ENCODE measurements around the gene POLL. TPM values are rescaled to one million over a fixed set of nuclear protein-coding genes. Genes with fewer than 3 reads are reported as not detected.

Gene POLL
- total and polyA plus RNA-seq, 2 donors (not counting 3 experiments of a cell fraction or from before 2014, with no cell fraction given), result 34.3 to 42.3 TPM

DNA sequence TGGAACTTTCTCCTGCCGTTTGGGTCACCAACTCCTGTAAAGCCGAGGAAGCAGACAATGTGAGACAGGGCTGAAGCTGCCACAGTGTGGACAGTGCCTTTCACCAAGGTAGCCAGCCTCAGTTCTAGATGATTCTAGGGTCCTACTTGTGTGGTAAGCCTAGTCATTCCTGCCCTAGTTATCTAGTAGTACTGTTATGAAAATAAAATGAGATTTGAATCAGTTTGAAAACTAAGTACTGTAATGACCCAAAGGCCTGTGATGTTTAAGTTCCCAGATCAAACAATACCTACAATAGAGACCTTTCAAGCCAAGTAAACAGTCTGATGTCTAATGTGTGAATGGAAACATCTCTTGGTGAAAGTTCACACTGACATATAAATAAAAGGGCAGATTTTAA, 37.1 kb downstream of the POLL start:
- dilution Hi-C loops (cut with MboI; ENCODE audit: extremely low pct_ligation_motif_present, low sequenced_read_pairs) (no loop called here), intact Hi-C loops (cut with micrococcal nuclease) (no loop called here)
- DNase-seq (ENCODE audit: low read depth, low spot score) (no peak), FAIRE-seq (no peak)
- no peak overlapping the region for H3K27ac ChIP-seq (ENCODE audit: insufficient read depth, low read depth, low read length)
- H3K9ac ChIP-seq (replicated peaks; ENCODE audit: extremely low read depth, insufficient read depth, low read length), result no peak overlapping the region
- H3K9me1 ChIP-seq (replicated peaks; ENCODE audit: control insufficient read depth, extremely low read depth, insufficient read depth, low read length), result no peaks in the 10 kb centered on the region
- no peaks in the 10 kb centered on the region for H3K4me1 ChIP-seq (ENCODE audit: control insufficient read depth, extremely low read depth, insufficient read depth, low read length)
- H3K4me2 ChIP-seq (ENCODE audit: insufficient read depth, low read length), result no peak overlapping the region
- H3K9me3 ChIP-seq (replicated peaks; ENCODE audit: control insufficient read depth, insufficient read depth, low read length), result no peaks in the 10 kb centered on the region
- POLR2A ChIA-PET, result no interaction called here
- no peak overlapping the region for H2AFZ ChIP-seq (ENCODE audit: low read depth, low read length)
- no peak overlapping the region for H3K4me3 ChIP-seq (replicated peaks in 1 of 3; ENCODE audit: insufficient read depth in 1 of 3, low read depth in 1 of 3, low read length in 3 of 3)
- no TSS peak for BruUV-seq (replicated peaks)
- peaks cover 2 to 3% of the 10 kb centered on the region in 2 experiments for H3K36me3 ChIP-seq (ENCODE audit: control insufficient read depth in 2 of 2, extremely low read depth in 1 of 2, insufficient read depth in 2 of 2, low read length in 2 of 2)
- H3K27me3 ChIP-seq (ENCODE audit: control insufficient read depth in 2 of 2, insufficient read depth in 2 of 2, low read length in 2 of 2), result no peaks in the 10 kb centered on the region
- TF ChIP-seq EZH2 (IDR thresholded peaks at IDR 0.05; ENCODE audit: borderline replicate concordance, low read depth, low read length, severe bottlenecking), result no peak
- no peak for TF ChIP-seq POLR2A (IDR thresholded peaks at IDR 0.05; ENCODE audit: low read depth, low read length)
- no peak for TF ChIP-seq FOS (IDR thresholded peaks at IDR 0.05; ENCODE audit: borderline replicate concordance, insufficient read depth, low read length)
- no peak for TF ChIP-seq GATA2 (IDR thresholded peaks at IDR 0.05; ENCODE audit: insufficient read depth, insufficient read length, low read depth, low read length)
- no peak for TF ChIP-seq JUN (IDR thresholded peaks at IDR 0.05; ENCODE audit: borderline replicate concordance, insufficient read depth, insufficient read length, low read depth)
- TF ChIP-seq, protein P1, sequence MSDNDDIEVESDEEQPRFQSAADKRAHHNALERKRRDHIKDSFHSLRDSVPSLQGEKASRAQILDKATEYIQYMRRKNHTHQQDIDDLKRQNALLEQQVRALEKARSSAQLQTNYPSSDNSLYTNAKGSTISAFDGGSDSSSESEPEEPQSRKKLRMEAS (IDR thresholded peaks at IDR 0.05; ENCODE audit: insufficient read depth, insufficient read length), result no peak
- no peak for TF ChIP-seq POLR2AphosphoS5 (IDR thresholded peaks at IDR 0.05; ENCODE audit: insufficient read depth, low read depth, low read length)
- TF ChIP-seq, protein P2, sequence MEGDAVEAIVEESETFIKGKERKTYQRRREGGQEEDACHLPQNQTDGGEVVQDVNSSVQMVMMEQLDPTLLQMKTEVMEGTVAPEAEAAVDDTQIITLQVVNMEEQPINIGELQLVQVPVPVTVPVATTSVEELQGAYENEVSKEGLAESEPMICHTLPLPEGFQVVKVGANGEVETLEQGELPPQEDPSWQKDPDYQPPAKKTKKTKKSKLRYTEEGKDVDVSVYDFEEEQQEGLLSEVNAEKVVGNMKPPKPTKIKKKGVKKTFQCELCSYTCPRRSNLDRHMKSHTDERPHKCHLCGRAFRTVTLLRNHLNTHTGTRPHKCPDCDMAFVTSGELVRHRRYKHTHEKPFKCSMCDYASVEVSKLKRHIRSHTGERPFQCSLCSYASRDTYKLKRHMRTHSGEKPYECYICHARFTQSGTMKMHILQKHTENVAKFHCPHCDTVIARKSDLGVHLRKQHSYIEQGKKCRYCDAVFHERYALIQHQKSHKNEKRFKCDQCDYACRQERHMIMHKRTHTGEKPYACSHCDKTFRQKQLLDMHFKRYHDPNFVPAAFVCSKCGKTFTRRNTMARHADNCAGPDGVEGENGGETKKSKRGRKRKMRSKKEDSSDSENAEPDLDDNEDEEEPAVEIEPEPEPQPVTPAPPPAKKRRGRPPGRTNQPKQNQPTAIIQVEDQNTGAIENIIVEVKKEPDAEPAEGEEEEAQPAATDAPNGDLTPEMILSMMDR (IDR thresholded peaks at IDR 0.05; ENCODE audit: extremely low read depth in 1 of 2, insufficient read depth in 1 of 2, low read depth in 1 of 2, low read length in 2 of 2), result no peak
- no peak for TF ChIP-seq MYC (IDR thresholded peaks at IDR 0.05; ENCODE audit: low read depth, low read length)
- H4K20me1 ChIP-seq (replicated peaks; ENCODE audit: control insufficient read depth, extremely low read depth, insufficient read depth, low read length), result no peaks in the 10 kb centered on the region
- CTCF ChIA-PET, result no interaction called here
- no peaks in the 10 kb centered on the region for H3K79me2 ChIP-seq (ENCODE audit: control insufficient read depth, insufficient read depth, low read length)

Data from endothelial cell of umbilical vein (primary cell).